ENCODE data around the gene GAPVD1.

GAPVD1 gene

GRCh38 chr9:125297917-125298316 is 36.3 kb downstream of the GAPVD1 start:
- no peak overlapping the region for H2BK12ac ChIP-seq (ENCODE audit: low read length in 2 of 2)
- no peak overlapping the region for H3K4me3 ChIP-seq (ENCODE audit: insufficient read depth in 1 of 2, low read depth in 1 of 2, low read length in 2 of 2)
- peaks cover 6% of the 10 kb centered on the region for H3K4me1 ChIP-seq (ENCODE audit: control insufficient read depth, insufficient read depth, low read depth, low read length)
- no peak for DNase-seq
- H3K4me2 ChIP-seq (ENCODE audit: low read length, poor library complexity, severe bottlenecking), result no peak overlapping the region
- no peak overlapping the region for H4K91ac ChIP-seq (ENCODE audit: low read length)
- H3K14ac ChIP-seq (ENCODE audit: low read length in 2 of 2), result no peak overlapping the region
- peaks cover 7 to 41% of the 10 kb centered on the region in 2 experiments for H3K36me3 ChIP-seq (ENCODE audit: control insufficient read depth in 1 of 2, insufficient read depth in 2 of 2, low read depth in 1 of 2, low read length in 2 of 2)
- H3K9me3 ChIP-seq (ENCODE audit: control insufficient read depth, low read length), result no peaks in the 10 kb centered on the region
- no peak overlapping the region for H2BK5ac ChIP-seq (ENCODE audit: low read depth, low read length, poor library complexity, severe bottlenecking)
- no peak overlapping the region for H2AFZ ChIP-seq (ENCODE audit: low read depth, low read length)
- H3K27me3 ChIP-seq (ENCODE audit: control insufficient read depth in 1 of 2, insufficient read depth in 1 of 2, low read length in 2 of 2), result no peaks in the 10 kb centered on the region
- no peak overlapping the region for H3K4ac ChIP-seq (ENCODE audit: low read depth in 1 of 2, low read length in 2 of 2)
- no peak overlapping the region for H3K27ac ChIP-seq (ENCODE audit: low read length, poor library complexity, severe bottlenecking)
- no peak overlapping the region for H2AK5ac ChIP-seq (ENCODE audit: low read length, severe bottlenecking)
- WGBS, result 94% methylated on average over 7 of the region's 7 CpGs
- H3K18ac ChIP-seq (ENCODE audit: low read depth in 1 of 2, low read length in 2 of 2), result no peak overlapping the region
- peaks cover 12% of the 10 kb centered on the region for H3K79me1 ChIP-seq (replicated peaks; ENCODE audit: low read length, poor library complexity, severe bottlenecking)
- no peak overlapping the region for H2BK120ac ChIP-seq (ENCODE audit: low read depth, low read length)
- no peak overlapping the region for H4K8ac ChIP-seq (ENCODE audit: low read length)
- H2BK15ac ChIP-seq (ENCODE audit: low read depth, poor library complexity, severe bottlenecking), result no peak overlapping the region
- H3K23ac ChIP-seq (ENCODE audit: low read length in 2 of 2), result no peak overlapping the region
- no peak overlapping the region for H3K9ac ChIP-seq (ENCODE audit: low read length)

- no peak overlapping the region for H3K4ac ChIP-seq (ENCODE audit: low read depth in 1 of 2, low read length in 2 of 2)
- peaks cover 23% of the 10 kb centered on the region for H3K79me1 ChIP-seq (replicated peaks; ENCODE audit: low read length, poor library complexity, severe bottlenecking)
- no peak overlapping the region for H3K9ac ChIP-seq (ENCODE audit: low read length)
- WGBS, result 97% methylated on average over 2 of the region's 2 CpGs
- peaks cover 26 to 72% of the 10 kb centered on the region in 2 experiments for H3K36me3 ChIP-seq (ENCODE audit: control insufficient read depth in 1 of 2, insufficient read depth in 2 of 2, low read depth in 1 of 2, low read length in 2 of 2)
- no peak overlapping the region for H4K8ac ChIP-seq (ENCODE audit: low read length)
- no peaks in the 10 kb centered on the region for H3K27me3 ChIP-seq (ENCODE audit: control insufficient read depth in 1 of 2, insufficient read depth in 1 of 2, low read length in 2 of 2)
- no peak overlapping the region for H2AK5ac ChIP-seq (ENCODE audit: low read length, severe bottlenecking)
- H3K9me3 ChIP-seq (ENCODE audit: control insufficient read depth, low read length), result no peaks in the 10 kb centered on the region
- no peak overlapping the region for H3K23ac ChIP-seq (ENCODE audit: low read length in 2 of 2)
- H3K4me2 ChIP-seq (ENCODE audit: low read length, poor library complexity, severe bottlenecking), result no peak overlapping the region
- no peak overlapping the region for H2BK5ac ChIP-seq (ENCODE audit: low read depth, low read length, poor library complexity, severe bottlenecking)
- H3K4me1 ChIP-seq (ENCODE audit: control insufficient read depth, insufficient read depth, low read depth, low read length), result no peaks in the 10 kb centered on the region
- H3K27ac ChIP-seq (ENCODE audit: low read length, poor library complexity, severe bottlenecking), result no peak overlapping the region
- H2AFZ ChIP-seq (ENCODE audit: low read depth, low read length), result no peak overlapping the region
- no peak overlapping the region for H2BK12ac ChIP-seq (ENCODE audit: low read length in 2 of 2)
- no peak overlapping the region for H2BK120ac ChIP-seq (ENCODE audit: low read depth, low read length)
- DNase-seq, result no peak
- no peak overlapping the region for H4K91ac ChIP-seq (ENCODE audit: low read length)
- H3K4me3 ChIP-seq (ENCODE audit: insufficient read depth in 1 of 2, low read depth in 1 of 2, low read length in 2 of 2), result no peak overlapping the region
- no peak overlapping the region for H2BK15ac ChIP-seq (ENCODE audit: low read depth, poor library complexity, severe bottlenecking)
- H3K14ac ChIP-seq (ENCODE audit: low read length in 2 of 2), result no peak overlapping the region
- no peak overlapping the region for H3K18ac ChIP-seq (ENCODE audit: low read depth in 1 of 2, low read length in 2 of 2)
These were observed 40.6 kb downstream of the GAPVD1 start for GRCh38 chr9:125302241-125302640.

DNA sequence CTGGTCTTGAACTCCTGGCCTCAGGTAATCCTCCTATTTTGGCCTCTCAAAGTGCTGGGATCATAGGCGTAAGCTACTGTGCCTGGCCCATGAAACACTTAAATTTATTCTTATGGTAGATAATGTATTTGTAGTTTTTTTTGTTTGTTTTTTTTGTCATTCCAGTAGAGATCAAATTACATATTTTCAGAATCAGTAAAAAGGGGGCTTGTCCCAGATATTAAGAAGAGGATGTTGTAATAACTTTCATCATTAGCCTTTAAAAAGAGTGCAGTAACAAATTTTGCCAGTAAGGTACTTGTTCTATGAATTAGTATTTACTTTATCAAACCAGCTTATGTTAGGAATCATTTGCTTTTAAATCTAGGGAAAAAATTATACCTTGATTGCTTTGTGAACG is 42.6 kb downstream of the GAPVD1 start:
- Histone ChIP-seq H3K14ac (ENCODE audit: low read length in 2 of 2) (no peak overlapping the region), H3K18ac (ENCODE audit: low read depth in 1 of 2, low read length in 2 of 2) (no peak overlapping the region), H2AFZ (ENCODE audit: low read depth, low read length) (no peak overlapping the region), H3K9ac (ENCODE audit: low read length) (no peak overlapping the region), H4K91ac (ENCODE audit: low read length) (no peak overlapping the region), H2AK5ac (ENCODE audit: low read length, severe bottlenecking) (no peak overlapping the region), H3K27me3 (ENCODE audit: control insufficient read depth in 1 of 2, insufficient read depth in 1 of 2, low read length in 2 of 2) (no peaks in the 10 kb centered on the region), H2BK120ac (ENCODE audit: low read depth, low read length) (no peak overlapping the region), H4K8ac (ENCODE audit: low read length) (no peak overlapping the region), H3K4me2 (ENCODE audit: low read length, poor library complexity, severe bottlenecking) (no peak overlapping the region), H3K36me3 (ENCODE audit: control insufficient read depth in 1 of 2, insufficient read depth in 2 of 2, low read depth in 1 of 2, low read length in 2 of 2) (peaks cover 27 to 82% of the 10 kb centered on the region in 2 experiments), H3K4me3 (ENCODE audit: insufficient read depth in 1 of 2, low read depth in 1 of 2, low read length in 2 of 2) (no peak overlapping the region), H3K79me1 (replicated peaks; ENCODE audit: low read length, poor library complexity, severe bottlenecking) (peaks cover 22% of the 10 kb centered on the region), H3K4me1 (ENCODE audit: control insufficient read depth, insufficient read depth, low read depth, low read length) (no peaks in the 10 kb centered on the region), H3K27ac (ENCODE audit: low read length, poor library complexity, severe bottlenecking) (no peak overlapping the region), H2BK5ac (ENCODE audit: low read depth, low read length, poor library complexity, severe bottlenecking) (no peak overlapping the region), H2BK15ac (ENCODE audit: low read depth, poor library complexity, severe bottlenecking) (no peak overlapping the region), H2BK12ac (ENCODE audit: low read length in 2 of 2) (no peak overlapping the region), H3K4ac (ENCODE audit: low read depth in 1 of 2, low read length in 2 of 2) (no peak overlapping the region), H3K23ac (ENCODE audit: low read length in 2 of 2) (no peak overlapping the region), H3K9me3 (ENCODE audit: control insufficient read depth, low read length) (no peaks in the 10 kb centered on the region)
- 100% methylated on average over 1 of the region's 2 CpGs for WGBS
- no peak for DNase-seq

GRCh38 chr9:125312411-125312810 is 50.8 kb downstream of the GAPVD1 start:
- H3K27ac ChIP-seq (ENCODE audit: low read length, poor library complexity, severe bottlenecking), result no peak overlapping the region
- H2BK12ac ChIP-seq (ENCODE audit: low read length in 2 of 2), result no peak overlapping the region
- H3K14ac ChIP-seq (ENCODE audit: low read length in 2 of 2), result no peak overlapping the region
- H2AFZ ChIP-seq (ENCODE audit: low read depth, low read length), result no peak overlapping the region
- no peaks in the 10 kb centered on the region for H3K9me3 ChIP-seq (ENCODE audit: control insufficient read depth, low read length)
- H3K36me3 ChIP-seq (ENCODE audit: control insufficient read depth in 1 of 2, insufficient read depth in 2 of 2, low read depth in 1 of 2, low read length in 2 of 2), result peaks cover 31 to 76% of the 10 kb centered on the region in 2 experiments
- H2BK5ac ChIP-seq (ENCODE audit: low read depth, low read length, poor library complexity, severe bottlenecking), result no peak overlapping the region
- no peak overlapping the region for H3K4me3 ChIP-seq (ENCODE audit: insufficient read depth in 1 of 2, low read depth in 1 of 2, low read length in 2 of 2)
- no peak overlapping the region for H4K91ac ChIP-seq (ENCODE audit: low read length)
- H3K4me1 ChIP-seq (ENCODE audit: control insufficient read depth, insufficient read depth, low read depth, low read length), result no peaks in the 10 kb centered on the region
- no peak overlapping the region for H3K4ac ChIP-seq (ENCODE audit: low read depth in 1 of 2, low read length in 2 of 2)
- no peak overlapping the region for H2BK120ac ChIP-seq (ENCODE audit: low read depth, low read length)
- DNase-seq, result no peak
- no peak overlapping the region for H2AK5ac ChIP-seq (ENCODE audit: low read length, severe bottlenecking)
- no peak overlapping the region for H3K9ac ChIP-seq (ENCODE audit: low read length)
- 100% methylated on average over 2 of the region's 2 CpGs for WGBS
- peaks cover 8% of the 10 kb centered on the region for H3K79me1 ChIP-seq (replicated peaks; ENCODE audit: low read length, poor library complexity, severe bottlenecking)
- H3K27me3 ChIP-seq (ENCODE audit: control insufficient read depth in 1 of 2, insufficient read depth in 1 of 2, low read length in 2 of 2), result no peaks in the 10 kb centered on the region
- no peak overlapping the region for H3K18ac ChIP-seq (ENCODE audit: low read depth in 1 of 2, low read length in 2 of 2)
- H4K8ac ChIP-seq (ENCODE audit: low read length), result no peak overlapping the region
- no peak overlapping the region for H3K23ac ChIP-seq (ENCODE audit: low read length in 2 of 2)
- H3K4me2 ChIP-seq (ENCODE audit: low read length, poor library complexity, severe bottlenecking), result no peak overlapping the region
- H2BK15ac ChIP-seq (ENCODE audit: low read depth, poor library complexity, severe bottlenecking), result no peak overlapping the region

Measured in mesenchymal stem cell (in vitro differentiated cells and primary cell).